Progenitor cell of endocrine pancreas (in vitro differentiated cells): ENCODE measurements around the gene ABHD3. TPM values are rescaled to one million over a fixed set of nuclear protein-coding genes. Genes with fewer than 3 reads are reported as not detected.

Source experiments
- DNase-seq: peaks from one replicate; pipeline ENCODE4 v3.0.0; 2021; ENCODE audit warnings: low spot score; ENCODE audit not compliant: unreplicated experiment
- H3K27ac Mint-ChIP-seq: 2 replicates; pipeline ENCODE4 v1.8.0; 2021; ENCODE audit warnings: mild to moderate bottlenecking, moderate library complexity, mixed read lengths
- H3K27me3 Mint-ChIP-seq: 2 replicates; pipeline ENCODE4 v1.8.0; 2021; ENCODE audit warnings: mixed read lengths
- H3K36me3 Mint-ChIP-seq: 2 replicates; pipeline ENCODE4 v1.8.0; 2022; ENCODE audit warnings: mixed read lengths; ENCODE audit not compliant: insufficient read depth
- H3K4me1 Mint-ChIP-seq: 2 replicates; pipeline ENCODE4 v1.8.0; 2021; ENCODE audit warnings: low read depth, mixed read lengths
- H3K4me3 Mint-ChIP-seq: 2 replicates; pipeline ENCODE4 v1.8.0; 2021; ENCODE audit warnings: low read depth, mild to moderate bottlenecking, moderate library complexity, mixed read lengths
- H3K9me3 Mint-ChIP-seq: 2 replicates; pipeline ENCODE4 v1.8.0; 2021; ENCODE audit warnings: low read depth, mixed read lengths
- total RNA-seq: library from RNA; stranded (reverse); gene quantifications from 2 replicates; pipeline ENCODE4 v1.2.1, GENCODE V29; 2021
- TF ChIP-seq, protein P1 (sequence below): fragments of 200-600 bp; sonication (generic); IDR thresholded peaks from one replicate; pipeline ENCODE4 v1.5.0; 2021; ENCODE audit warnings: antibody characterized with exemption, mild to moderate bottlenecking; ENCODE audit not compliant: unreplicated experiment

ABHD3 gene
- total RNA-seq, 1 donor from 2014 or later = 19.8 TPM

DNA sequence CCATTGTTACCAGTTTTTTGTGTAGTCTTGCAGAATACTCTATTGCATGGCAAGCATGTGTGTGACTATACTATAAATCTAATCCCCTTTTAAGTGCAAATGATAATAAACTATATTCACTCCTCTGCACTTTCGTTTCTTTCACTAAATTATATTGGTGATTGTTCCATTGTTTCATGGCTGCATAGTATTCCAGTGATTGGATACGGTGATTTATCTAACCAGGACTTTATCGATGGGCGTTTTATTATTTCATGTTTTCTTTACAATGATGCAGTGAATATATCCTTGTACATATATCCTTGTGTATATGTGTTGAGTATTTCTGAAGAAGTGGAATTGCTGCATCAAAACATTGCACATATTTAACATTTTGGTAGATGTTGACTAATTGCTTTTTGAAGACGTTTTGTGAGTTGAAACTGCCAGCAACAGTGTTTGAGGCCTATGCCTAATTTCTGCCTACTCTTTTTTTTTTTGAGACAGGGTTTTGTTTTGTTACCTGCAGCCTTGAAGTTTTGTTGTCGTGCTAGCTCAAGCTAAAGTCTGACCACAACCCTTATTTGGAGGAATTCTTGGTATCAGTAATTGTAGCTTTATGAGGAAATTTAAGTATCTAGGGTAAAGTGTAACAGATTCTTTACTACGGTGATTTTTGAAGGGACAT, 38.7 kb upstream of the ABHD3 start:
- Mint-ChIP-seq H3K27me3 (no peaks in the 10 kb centered on the region), H3K27ac (peak overlapping the region; percentile 62), H3K36me3 (no peaks in the 10 kb centered on the region), H3K4me3 (peak overlapping the region; percentile 66), H3K4me1 (peaks cover 38% of the 10 kb centered on the region), H3K9me3 (no peaks in the 10 kb centered on the region)
- TF ChIP-seq, protein P1, sequence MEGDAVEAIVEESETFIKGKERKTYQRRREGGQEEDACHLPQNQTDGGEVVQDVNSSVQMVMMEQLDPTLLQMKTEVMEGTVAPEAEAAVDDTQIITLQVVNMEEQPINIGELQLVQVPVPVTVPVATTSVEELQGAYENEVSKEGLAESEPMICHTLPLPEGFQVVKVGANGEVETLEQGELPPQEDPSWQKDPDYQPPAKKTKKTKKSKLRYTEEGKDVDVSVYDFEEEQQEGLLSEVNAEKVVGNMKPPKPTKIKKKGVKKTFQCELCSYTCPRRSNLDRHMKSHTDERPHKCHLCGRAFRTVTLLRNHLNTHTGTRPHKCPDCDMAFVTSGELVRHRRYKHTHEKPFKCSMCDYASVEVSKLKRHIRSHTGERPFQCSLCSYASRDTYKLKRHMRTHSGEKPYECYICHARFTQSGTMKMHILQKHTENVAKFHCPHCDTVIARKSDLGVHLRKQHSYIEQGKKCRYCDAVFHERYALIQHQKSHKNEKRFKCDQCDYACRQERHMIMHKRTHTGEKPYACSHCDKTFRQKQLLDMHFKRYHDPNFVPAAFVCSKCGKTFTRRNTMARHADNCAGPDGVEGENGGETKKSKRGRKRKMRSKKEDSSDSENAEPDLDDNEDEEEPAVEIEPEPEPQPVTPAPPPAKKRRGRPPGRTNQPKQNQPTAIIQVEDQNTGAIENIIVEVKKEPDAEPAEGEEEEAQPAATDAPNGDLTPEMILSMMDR = no peak
- no peak for DNase-seq

GRCh38 chr18:21742315-21742687, 37.7 kb upstream of the ABHD3 start:
- TF ChIP-seq, protein P1 = no peak
- peak overlapping the region; percentile 91 for H3K27ac Mint-ChIP-seq
- H3K9me3 Mint-ChIP-seq = peaks cover 3% of the 10 kb centered on the region
- peak overlapping the region; percentile 86 for H3K4me3 Mint-ChIP-seq
- H3K36me3 Mint-ChIP-seq = no peaks in the 10 kb centered on the region
- peaks cover 32% of the 10 kb centered on the region for H3K4me1 Mint-ChIP-seq
- no peak for DNase-seq
- no peaks in the 10 kb centered on the region for H3K27me3 Mint-ChIP-seq

DNA sequence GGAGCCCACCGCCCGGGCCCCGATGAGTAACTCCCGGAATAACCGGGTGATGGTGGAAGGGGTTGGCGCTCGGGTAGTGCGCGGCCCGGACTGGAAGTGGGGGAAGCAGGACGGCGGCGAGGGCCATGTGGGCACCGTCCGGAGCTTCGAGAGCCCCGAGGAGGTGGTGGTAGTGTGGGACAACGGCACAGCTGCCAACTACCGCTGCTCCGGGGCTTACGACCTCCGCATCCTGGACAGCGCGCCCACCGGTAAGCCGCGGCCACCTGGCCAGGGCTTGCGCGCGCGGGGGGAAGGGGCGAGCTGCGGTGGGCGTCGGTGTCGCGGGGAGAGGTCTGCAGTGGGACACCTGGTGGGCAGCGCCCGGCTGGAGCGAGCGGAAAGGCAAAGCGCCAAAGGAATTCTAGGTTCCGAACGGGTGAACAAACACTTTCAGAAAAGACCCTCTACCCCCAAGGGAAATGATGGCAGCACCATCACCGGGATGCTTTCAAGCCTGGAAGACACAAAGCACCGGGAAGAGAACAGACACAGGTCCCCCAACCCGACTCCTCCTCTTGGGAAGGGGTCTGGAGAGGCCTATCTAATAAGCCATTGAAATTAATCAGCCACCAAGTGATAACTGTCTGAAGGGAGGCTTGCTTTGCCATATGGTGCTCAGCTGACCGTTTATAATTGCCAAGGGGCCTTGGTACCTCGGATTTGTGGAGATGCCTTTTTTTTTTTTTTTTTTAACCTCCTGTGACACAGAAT, 37.2 kb upstream of the ABHD3 start:
- TF ChIP-seq, protein P1 = peak; percentile 28
- peak; percentile 31 for DNase-seq
- peak overlapping the region; percentile 86 for H3K4me3 Mint-ChIP-seq
- peaks cover 6% of the 10 kb centered on the region for H3K9me3 Mint-ChIP-seq
- peak overlapping the region; percentile 91 for H3K27ac Mint-ChIP-seq
- no peaks in the 10 kb centered on the region for H3K36me3 Mint-ChIP-seq
- H3K4me1 Mint-ChIP-seq = peaks cover 29% of the 10 kb centered on the region
- H3K27me3 Mint-ChIP-seq = no peaks in the 10 kb centered on the region

DNA sequence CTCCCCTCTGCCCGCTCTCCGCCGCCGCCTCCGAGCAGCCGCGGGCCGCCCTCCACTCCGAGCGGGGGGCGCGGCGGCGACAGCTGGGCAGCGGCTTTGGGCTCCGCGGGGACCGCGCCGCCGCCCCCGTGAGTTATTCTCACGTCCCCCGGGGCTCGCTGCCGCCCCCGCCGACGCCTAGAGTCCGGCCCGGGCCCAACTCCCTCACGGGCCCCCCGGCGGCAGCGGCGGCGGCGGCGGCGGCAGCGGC, 36.7 kb upstream of the ABHD3 start:
- H3K9me3 Mint-ChIP-seq = peaks cover 11% of the 10 kb centered on the region
- TF ChIP-seq, protein P1 = no peak
- H3K4me3 Mint-ChIP-seq = peak overlapping the region; percentile 86
- H3K36me3 Mint-ChIP-seq = peaks cover 4% of the 10 kb centered on the region
- no peak for DNase-seq
- peaks cover 25% of the 10 kb centered on the region for H3K4me1 Mint-ChIP-seq
- H3K27ac Mint-ChIP-seq = no peak overlapping the region
- no peaks in the 10 kb centered on the region for H3K27me3 Mint-ChIP-seq

- H3K9me3 Mint-ChIP-seq = peaks cover 14% of the 10 kb centered on the region
- TF ChIP-seq, protein P1 = no peak
- H3K4me3 Mint-ChIP-seq = peak within 1 kb of the TSS; percentile 94
- H3K27ac Mint-ChIP-seq = peak within 1 kb of the TSS; percentile 99
- peaks cover 6% of the 10 kb centered on the region for H3K36me3 Mint-ChIP-seq
- peak; percentile 99 for DNase-seq
- no peaks in the 10 kb centered on the region for H3K27me3 Mint-ChIP-seq
- H3K4me1 Mint-ChIP-seq = peaks cover 22% of the 10 kb centered on the region
Measured at GRCh38 chr18:21740538-21741311, 36.2 kb upstream of the ABHD3 start, which contains the start of gene MIB1. Gene MIB1, plus strand, starts transcription at chr18:21740792. Its CDS starts 792 bp downstream, at chr18:21741584.
